ENCODE measurements around the gene TSPAN1. TPM values are rescaled to one million over a fixed set of nuclear protein-coding genes. Genes with fewer than 3 reads are reported as not detected.

TSPAN1 gene
- total RNA-seq, 1 donor from 2014 or later: not detected

GRCh38 chr1:46152016-46152415, 22.9 kb upstream of the TSPAN1 start:
- Mint-ChIP-seq H3K27ac (no peak overlapping the region), H3K4me3 (no peak overlapping the region), H3K4me1 (peaks cover 2% of the 10 kb centered on the region), H3K27me3 (no peaks in the 10 kb centered on the region), H3K9me3 (no peaks in the 10 kb centered on the region), H3K36me3 (ENCODE audit: low read depth) (no peaks in the 10 kb centered on the region)
- ATAC-seq (ENCODE audit: low read depth) (no peak), DNase-seq (no peak)
- intact Hi-C loops (cut with micrococcal nuclease): no loop called here
- no peak for TF ChIP-seq CTCF (IDR thresholded peaks at IDR 0.05)
- ChIA-PET POLR2A (no interaction called here), CTCF (interaction anchor here (1.5 kb wide), 1 partner anchor 114 kb away, joined by 4 read pairs; no protein-coding TSS in a partner anchor)

- DNase-seq (no peak), ATAC-seq (ENCODE audit: low read depth) (no peak)
- H3K27ac Mint-ChIP-seq: no peak overlapping the region
- ChIA-PET CTCF (no interaction called here), POLR2A (no interaction called here)
- H3K9me3 Mint-ChIP-seq: no peaks in the 10 kb centered on the region
- H3K4me3 Mint-ChIP-seq: no peak overlapping the region
- intact Hi-C loops (cut with micrococcal nuclease): no loop called here
- H3K36me3 Mint-ChIP-seq (ENCODE audit: low read depth): no peaks in the 10 kb centered on the region
- peaks cover 2% of the 10 kb centered on the region for H3K4me1 Mint-ChIP-seq
- H3K27me3 Mint-ChIP-seq: no peaks in the 10 kb centered on the region
- TF ChIP-seq CTCF (IDR thresholded peaks at IDR 0.05): no peak
These were observed 21.7 kb upstream of the TSPAN1 start for GRCh38 chr1:46153228-46153627.

GRCh38 chr1:46153732-46154131, 21.2 kb upstream of the TSPAN1 start:
- CTCF ChIA-PET: no interaction called here
- no peaks in the 10 kb centered on the region for H3K27me3 Mint-ChIP-seq
- no peak overlapping the region for H3K4me3 Mint-ChIP-seq
- POLR2A ChIA-PET: no interaction called here
- no peaks in the 10 kb centered on the region for H3K9me3 Mint-ChIP-seq
- H3K4me1 Mint-ChIP-seq: peaks cover 2% of the 10 kb centered on the region
- TF ChIP-seq CTCF (IDR thresholded peaks at IDR 0.05): no peak
- intact Hi-C loops (cut with micrococcal nuclease): no loop called here
- no peak for DNase-seq
- H3K27ac Mint-ChIP-seq: no peak overlapping the region
- H3K36me3 Mint-ChIP-seq (ENCODE audit: low read depth): no peaks in the 10 kb centered on the region
- no peak for ATAC-seq (ENCODE audit: low read depth)

- ATAC-seq (ENCODE audit: low read depth) (no peak), DNase-seq (no peak)
- no peak overlapping the region for H3K4me3 Mint-ChIP-seq
- no peak for TF ChIP-seq CTCF (IDR thresholded peaks at IDR 0.05)
- no peaks in the 10 kb centered on the region for H3K4me1 Mint-ChIP-seq
- no peaks in the 10 kb centered on the region for H3K9me3 Mint-ChIP-seq
- POLR2A ChIA-PET: no interaction called here
- H3K27me3 Mint-ChIP-seq: peaks cover 5% of the 10 kb centered on the region
- intact Hi-C loops (cut with micrococcal nuclease): no loop called here
- H3K27ac Mint-ChIP-seq: no peak overlapping the region
- H3K36me3 Mint-ChIP-seq (ENCODE audit: low read depth): no peaks in the 10 kb centered on the region
- CTCF ChIA-PET: no interaction called here
These were observed 17.0 kb upstream of the TSPAN1 start for GRCh38 chr1:46157916-46158311.

- intact Hi-C loops (cut with micrococcal nuclease): no loop called here
- ATAC-seq (ENCODE audit: low read depth) (no peak), DNase-seq (no peak)
- Mint-ChIP-seq H3K27ac (no peak overlapping the region), H3K4me1 (no peaks in the 10 kb centered on the region), H3K9me3 (no peaks in the 10 kb centered on the region), H3K4me3 (no peak overlapping the region), H3K27me3 (peaks cover 5% of the 10 kb centered on the region), H3K36me3 (ENCODE audit: low read depth) (no peaks in the 10 kb centered on the region)
- ChIA-PET CTCF (no interaction called here), POLR2A (no interaction called here)
- no peak for TF ChIP-seq CTCF (IDR thresholded peaks at IDR 0.05)
These were observed 16.3 kb upstream of the TSPAN1 start for GRCh38 chr1:46158312-46159281.

All from activated B cell treated with CpG ODN at 0.5 μM for 24 hours (primary cell).